K562 (cell line): ENCODE data around the gene CUTA. TPM values are rescaled to one million over a fixed set of nuclear protein-coding genes. Genes with fewer than 3 reads are reported as not detected.

Experiments
- BRD4 ChIP-seq: fragments of 200-600 bp; sonication (generic); IDR thresholded peaks from 2 replicates; pipeline ENCODE4 v1.6.1; 2017; ENCODE audit warnings: inconsistent platforms
- CC2D1A ChIP-seq: fragments of 450-650 bp; IDR thresholded peaks from 2 replicates; pipeline ENCODE4 v1.6.1; 2017; ENCODE audit warnings: mild to moderate bottlenecking
- PHTF2 ChIP-seq: fragments of 250-450 bp; sonication (Bioruptor Pico); IDR thresholded peaks from 2 replicates; pipeline ENCODE4 v1.5.0; 2021; ENCODE audit warnings: mild to moderate bottlenecking
- PRPF4 ChIP-seq: fragments of 200-400 bp; formaldehyde crosslinking; IDR thresholded peaks from one replicate; pipeline ENCODE4 v1.6.1; 2017; ENCODE audit warnings: low read length, low read depth, mild to moderate bottlenecking; ENCODE audit not compliant: insufficient read depth, poor library complexity, severe bottlenecking
- SRF ChIP-seq, 2 experiments: fragments of 250-450, 450-650 bp in 1 of 2; sonication (Bioruptor Pico) in 1 of 2; sonication (generic) in 1 of 2; formaldehyde crosslinking; IDR thresholded peaks; 2 replicates each; pipeline versions ENCODE4 v1.5.0 to v1.5.1; 2020 to 2022; ENCODE audit warnings: mild to moderate bottlenecking in 1 of 2, missing genetic modification reagents in 1 of 2
- ZFX ChIP-seq: sonication (generic); formaldehyde crosslinking; IDR thresholded peaks from 2 replicates; pipeline ENCODE4 v1.8.0; 2022; ENCODE audit warnings: mild to moderate bottlenecking, missing genetic modification reagents, moderate library complexity
- ZNF707 ChIP-seq: fragments of 250-450 bp; sonication (Bioruptor Pico); conservative IDR thresholded peaks from 2 replicates; pipeline ENCODE4 v1.8.0; 2022; ENCODE audit warnings: inconsistent platforms, mild to moderate bottlenecking, moderate library complexity
- polyA plus RNA-seq, 8 experiments: library from polyadenylated mRNA; depleted of rRNA in 4 of 8; stranded (reverse) in 5 of 8; unstranded in 3 of 8; fragments of >200 nt; fragmentation: Nextera tagmentation in 2 of 8; fragmentation: Illumina TruSeq in 1 of 8; extraction: Ambion mirVana in 2 of 8; extraction: Trizol in 1 of 8; gene quantifications; 2 replicates each; pipeline versions ENCODE4 v1.2.1 to v1.2.3, GENCODE V29; 2011 to 2014; ENCODE audit warnings: inconsistent platforms in 1 of 8, missing spikeins in 1 of 8
- total RNA-seq, 7 experiments: library from RNA; depleted of rRNA in 6 of 7; stranded (reverse); fragments of >200 nt in 6 of 7; fragmentation: Illumina TruSeq in 2 of 7; extraction: Trizol in 2 of 7; gene quantifications; 2 replicates each; pipeline versions ENCODE4 v1.2.1 to v1.2.3, GENCODE V29; 2011 to 2021; ENCODE audit warnings: low replicate concordance in 1 of 7
- TF ChIP-seq, protein P1 (sequence below): fragments of 250-450 bp; sonication (Bioruptor Pico); IDR thresholded peaks from 2 replicates; pipeline ENCODE4 v1.5.0; 2021; ENCODE audit warnings: mild to moderate bottlenecking, borderline replicate concordance
- TF ChIP-seq, protein P2 (sequence below): fragments of 450-650 bp; formaldehyde crosslinking; IDR thresholded peaks from 2 replicates; pipeline ENCODE4 v1.4.0; 2022; ENCODE audit warnings: mild to moderate bottlenecking, moderate library complexity
- TF ChIP-seq, protein P3 (sequence below): fragments of 450-650 bp; formaldehyde crosslinking; IDR thresholded peaks from 2 replicates; pipeline ENCODE4 v1.4.0; 2020; ENCODE audit warnings: mild to moderate bottlenecking, mixed read lengths
- TF ChIP-seq, protein P4 (sequence below): fragments of 450-650 bp; formaldehyde crosslinking; conservative IDR thresholded peaks from 2 replicates; pipeline ENCODE4 v1.4.0; 2022; ENCODE audit warnings: mild to moderate bottlenecking, missing genetic modification characterization
- TF ChIP-seq, protein P5 (sequence below), 3 experiments: fragments of 200-800 bp in 1 of 3; fragments of 250-450 bp in 1 of 3; fragments of 450-650 bp in 1 of 3; sonication (Bioruptor Pico) in 1 of 3; sonication (Bioruptor generic) in 1 of 3; formaldehyde crosslinking in 1 of 3; IDR thresholded peaks; 2 replicates each; pipeline versions ENCODE4 v1.6.1 to v1.8.0; 2016 to 2022; ENCODE audit warnings: mild to moderate bottlenecking in 2 of 3, missing genetic modification characterization in 2 of 3, missing compliant biosample characterization in 1 of 3, moderate library complexity in 1 of 3
- TF ChIP-seq, protein P6 (sequence below), 2 experiments: fragments of 450-650 bp; conservative IDR thresholded peaks; 2 replicates each; pipeline ENCODE4 v1.6.1; 2017; ENCODE audit warnings: mild to moderate bottlenecking in 2 of 2, moderate library complexity in 2 of 2

Gene CUTA
- total and polyA plus RNA-seq, 9 of the 15 experiments (the other 6 are each of a cell fraction or from before 2014, with no cell fraction given): 166 to 682 (median 310) TPM

DNA sequence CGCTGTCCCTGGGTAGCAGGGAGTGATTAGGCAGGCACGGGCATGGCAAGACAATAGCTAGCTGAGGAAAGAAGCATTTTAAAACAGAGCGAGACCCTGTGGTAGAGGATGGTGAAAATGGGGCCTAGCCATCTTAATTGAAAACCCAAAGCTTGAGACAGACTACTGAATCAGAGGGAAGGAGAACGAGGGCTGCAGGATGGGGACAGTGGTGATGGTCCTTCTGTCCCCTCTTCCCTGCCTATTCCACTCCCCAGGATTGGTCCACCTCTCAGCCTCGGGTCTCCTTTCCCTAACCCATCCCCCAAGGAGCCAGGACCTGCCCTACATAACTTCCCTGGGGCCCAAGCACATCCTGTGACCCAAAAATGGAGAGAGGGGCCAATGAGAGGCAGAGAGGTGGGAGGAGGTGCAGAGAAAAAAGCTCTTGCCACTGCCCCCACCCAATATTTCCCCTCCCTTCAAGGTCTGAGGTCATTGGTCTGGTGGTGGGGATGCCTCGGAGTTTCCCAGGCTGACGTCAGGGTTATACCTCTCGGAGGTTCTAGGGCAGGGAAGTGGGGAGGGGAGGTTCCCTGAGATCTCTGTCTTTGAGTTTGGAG is 884 bp upstream of the CUTA start (continued):
- TF ChIP-seq, protein P1, sequence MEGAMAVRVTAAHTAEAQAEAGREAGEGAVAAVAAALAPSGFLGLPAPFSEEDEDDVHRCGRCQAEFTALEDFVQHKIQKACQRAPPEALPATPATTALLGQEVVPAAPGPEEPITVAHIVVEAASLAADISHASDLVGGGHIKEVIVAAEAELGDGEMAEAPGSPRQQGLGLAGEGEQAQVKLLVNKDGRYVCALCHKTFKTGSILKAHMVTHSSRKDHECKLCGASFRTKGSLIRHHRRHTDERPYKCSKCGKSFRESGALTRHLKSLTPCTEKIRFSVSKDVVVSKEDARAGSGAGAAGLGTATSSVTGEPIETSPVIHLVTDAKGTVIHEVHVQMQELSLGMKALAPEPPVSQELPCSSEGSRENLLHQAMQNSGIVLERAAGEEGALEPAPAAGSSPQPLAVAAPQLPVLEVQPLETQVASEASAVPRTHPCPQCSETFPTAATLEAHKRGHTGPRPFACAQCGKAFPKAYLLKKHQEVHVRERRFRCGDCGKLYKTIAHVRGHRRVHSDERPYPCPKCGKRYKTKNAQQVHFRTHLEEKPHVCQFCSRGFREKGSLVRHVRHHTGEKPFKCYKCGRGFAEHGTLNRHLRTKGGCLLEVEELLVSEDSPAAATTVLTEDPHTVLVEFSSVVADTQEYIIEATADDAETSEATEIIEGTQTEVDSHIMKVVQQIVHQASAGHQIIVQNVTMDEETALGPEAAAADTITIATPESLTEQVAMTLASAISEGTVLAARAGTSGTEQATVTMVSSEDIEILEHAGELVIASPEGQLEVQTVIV (CRISPR knock-in tag): no peak
- TF ChIP-seq PRPF4 (no peak), PHTF2 (no peak), CC2D1A (no peak), SRF (CRISPR knock-in tag; IDR thresholded peaks at IDR 0.05) (0 out of 4 replicates have a peak, but pooled peaks of 1 of the 2 experiments have one; percentile 47), ZFX (CRISPR knock-in tag) (0 out of 2 replicates have a peak, but pooled peaks have one; percentile 13), ZNF707 (0 out of 2 replicates have a peak, but pooled peaks have one; percentile 65), BRD4 (no peak)
- TF ChIP-seq, protein P2, sequence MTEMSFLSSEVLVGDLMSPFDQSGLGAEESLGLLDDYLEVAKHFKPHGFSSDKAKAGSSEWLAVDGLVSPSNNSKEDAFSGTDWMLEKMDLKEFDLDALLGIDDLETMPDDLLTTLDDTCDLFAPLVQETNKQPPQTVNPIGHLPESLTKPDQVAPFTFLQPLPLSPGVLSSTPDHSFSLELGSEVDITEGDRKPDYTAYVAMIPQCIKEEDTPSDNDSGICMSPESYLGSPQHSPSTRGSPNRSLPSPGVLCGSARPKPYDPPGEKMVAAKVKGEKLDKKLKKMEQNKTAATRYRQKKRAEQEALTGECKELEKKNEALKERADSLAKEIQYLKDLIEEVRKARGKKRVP (CRISPR knock-in tag): peak; percentile 35; the same call in 1 of the 2 replicates
- TF ChIP-seq, protein P3, sequence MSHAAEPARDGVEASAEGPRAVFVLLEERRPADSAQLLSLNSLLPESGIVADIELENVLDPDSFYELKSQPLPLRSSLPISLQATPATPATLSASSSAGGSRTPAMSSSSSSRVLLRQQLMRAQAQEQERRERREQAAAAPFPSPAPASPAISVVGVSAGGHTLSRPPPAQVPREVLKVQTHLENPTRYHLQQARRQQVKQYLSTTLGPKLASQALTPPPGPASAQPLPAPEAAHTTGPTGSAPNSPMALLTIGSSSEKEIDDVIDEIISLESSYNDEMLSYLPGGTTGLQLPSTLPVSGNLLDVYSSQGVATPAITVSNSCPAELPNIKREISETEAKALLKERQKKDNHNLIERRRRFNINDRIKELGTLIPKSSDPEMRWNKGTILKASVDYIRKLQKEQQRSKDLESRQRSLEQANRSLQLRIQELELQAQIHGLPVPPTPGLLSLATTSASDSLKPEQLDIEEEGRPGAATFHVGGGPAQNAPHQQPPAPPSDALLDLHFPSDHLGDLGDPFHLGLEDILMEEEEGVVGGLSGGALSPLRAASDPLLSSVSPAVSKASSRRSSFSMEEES: no peak
- TF ChIP-seq, protein P4, sequence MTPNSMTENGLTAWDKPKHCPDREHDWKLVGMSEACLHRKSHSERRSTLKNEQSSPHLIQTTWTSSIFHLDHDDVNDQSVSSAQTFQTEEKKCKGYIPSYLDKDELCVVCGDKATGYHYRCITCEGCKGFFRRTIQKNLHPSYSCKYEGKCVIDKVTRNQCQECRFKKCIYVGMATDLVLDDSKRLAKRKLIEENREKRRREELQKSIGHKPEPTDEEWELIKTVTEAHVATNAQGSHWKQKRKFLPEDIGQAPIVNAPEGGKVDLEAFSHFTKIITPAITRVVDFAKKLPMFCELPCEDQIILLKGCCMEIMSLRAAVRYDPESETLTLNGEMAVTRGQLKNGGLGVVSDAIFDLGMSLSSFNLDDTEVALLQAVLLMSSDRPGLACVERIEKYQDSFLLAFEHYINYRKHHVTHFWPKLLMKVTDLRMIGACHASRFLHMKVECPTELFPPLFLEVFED (CRISPR knock-in tag): peak; percentile 71; the same call in 1 of the 2 replicates
- TF ChIP-seq, protein P5, sequence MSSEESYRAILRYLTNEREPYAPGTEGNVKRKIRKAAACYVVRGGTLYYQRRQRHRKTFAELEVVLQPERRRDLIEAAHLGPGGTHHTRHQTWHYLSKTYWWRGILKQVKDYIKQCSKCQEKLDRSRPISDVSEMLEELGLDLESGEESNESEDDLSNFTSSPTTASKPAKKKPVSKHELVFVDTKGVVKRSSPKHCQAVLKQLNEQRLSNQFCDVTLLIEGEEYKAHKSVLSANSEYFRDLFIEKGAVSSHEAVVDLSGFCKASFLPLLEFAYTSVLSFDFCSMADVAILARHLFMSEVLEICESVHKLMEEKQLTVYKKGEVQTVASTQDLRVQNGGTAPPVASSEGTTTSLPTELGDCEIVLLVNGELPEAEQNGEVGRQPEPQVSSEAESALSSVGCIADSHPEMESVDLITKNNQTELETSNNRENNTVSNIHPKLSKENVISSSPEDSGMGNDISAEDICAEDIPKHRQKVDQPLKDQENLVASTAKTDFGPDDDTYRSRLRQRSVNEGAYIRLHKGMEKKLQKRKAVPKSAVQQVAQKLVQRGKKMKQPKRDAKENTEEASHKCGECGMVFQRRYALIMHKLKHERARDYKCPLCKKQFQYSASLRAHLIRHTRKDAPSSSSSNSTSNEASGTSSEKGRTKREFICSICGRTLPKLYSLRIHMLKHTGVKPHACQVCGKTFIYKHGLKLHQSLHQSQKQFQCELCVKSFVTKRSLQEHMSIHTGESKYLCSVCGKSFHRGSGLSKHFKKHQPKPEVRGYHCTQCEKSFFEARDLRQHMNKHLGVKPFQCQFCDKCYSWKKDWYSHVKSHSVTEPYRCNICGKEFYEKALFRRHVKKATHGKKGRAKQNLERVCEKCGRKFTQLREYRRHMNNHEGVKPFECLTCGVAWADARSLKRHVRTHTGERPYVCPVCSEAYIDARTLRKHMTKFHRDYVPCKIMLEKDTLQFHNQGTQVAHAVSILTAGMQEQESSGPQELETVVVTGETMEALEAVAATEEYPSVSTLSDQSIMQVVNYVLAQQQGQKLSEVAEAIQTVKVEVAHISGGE (CRISPR knock-in tag; IDR thresholded peaks at IDR 0.05): 0 out of 6 replicates have a peak, but pooled peaks of 1 of the 3 experiments have one; percentile 8
- TF ChIP-seq, protein P6, sequence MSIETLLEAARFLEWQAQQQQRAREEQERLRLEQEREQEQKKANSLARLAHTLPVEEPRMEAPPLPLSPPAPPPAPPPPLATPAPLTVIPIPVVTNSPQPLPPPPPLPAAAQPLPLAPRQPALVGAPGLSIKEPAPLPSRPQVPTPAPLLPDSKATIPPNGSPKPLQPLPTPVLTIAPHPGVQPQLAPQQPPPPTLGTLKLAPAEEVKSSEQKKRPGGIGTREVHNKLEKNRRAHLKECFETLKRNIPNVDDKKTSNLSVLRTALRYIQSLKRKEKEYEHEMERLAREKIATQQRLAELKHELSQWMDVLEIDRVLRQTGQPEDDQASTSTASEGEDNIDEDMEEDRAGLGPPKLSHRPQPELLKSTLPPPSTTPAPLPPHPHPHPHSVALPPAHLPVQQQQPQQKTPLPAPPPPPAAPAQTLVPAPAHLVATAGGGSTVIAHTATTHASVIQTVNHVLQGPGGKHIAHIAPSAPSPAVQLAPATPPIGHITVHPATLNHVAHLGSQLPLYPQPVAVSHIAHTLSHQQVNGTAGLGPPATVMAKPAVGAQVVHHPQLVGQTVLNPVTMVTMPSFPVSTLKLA (conservative IDR thresholded peaks at IDR 0.05): no peak
